ENCODE data around the gene PARD3. TPM values are rescaled to one million over a fixed set of nuclear protein-coding genes. Genes with fewer than 3 reads are reported as not detected.

The PARD3 gene
- total RNA-seq, 2 experiments from 2014 or later = 0.15 to 0.18 TPM

DNA sequence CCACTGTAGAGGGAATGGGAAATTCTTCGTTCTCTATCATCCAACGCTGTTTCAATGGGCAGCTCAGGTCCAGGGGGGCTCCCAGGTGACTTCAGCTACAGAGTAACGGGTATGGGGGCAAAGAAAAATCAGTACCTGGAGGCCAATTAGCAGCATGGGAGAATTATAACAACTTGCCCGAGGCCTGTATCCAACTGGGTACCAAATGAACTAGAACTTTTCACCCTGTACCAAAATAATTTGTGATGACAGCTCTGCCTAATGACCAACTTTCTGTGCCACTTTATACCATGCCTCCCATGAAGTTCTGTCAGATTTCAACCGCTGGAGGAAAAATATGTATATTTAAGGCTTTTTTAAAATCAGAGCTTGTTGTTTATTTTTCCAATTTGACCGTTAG lies 467.1 kb downstream of the PARD3 start:
- no peak for DNase-seq
- Mint-ChIP-seq H3K4me1 (no peaks in the 10 kb centered on the region), H3K9me3 (no peaks in the 10 kb centered on the region), H3K36me3 (ENCODE audit: low read depth) (no peaks in the 10 kb centered on the region), H3K27ac (no peak overlapping the region), H3K27me3 (no peaks in the 10 kb centered on the region), H3K4me3 (no peak overlapping the region)
- ChIA-PET POLR2A (no interaction called here), CTCF (interaction anchor here (0.5 kb wide), 1 partner anchor 226 kb away, joined by 3 read pairs; no protein-coding TSS in a partner anchor)

DNA sequence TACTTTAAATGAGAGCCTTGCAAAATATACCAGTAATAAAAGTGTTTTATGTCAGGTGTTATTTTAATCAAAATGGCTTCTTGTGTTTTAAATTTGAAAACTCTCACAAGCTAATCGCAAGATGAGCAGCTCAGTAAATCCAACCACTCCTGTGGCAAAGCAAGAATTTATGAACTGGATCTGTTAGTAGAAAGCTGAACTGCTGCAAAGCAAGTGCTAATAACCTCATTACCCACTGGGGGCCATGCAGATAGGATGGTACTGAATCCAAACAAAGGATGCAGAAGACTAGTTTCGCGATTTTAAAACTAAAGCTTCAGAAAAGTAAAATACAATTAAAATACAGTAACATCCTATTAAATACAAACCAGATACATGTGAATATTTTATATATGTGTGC lies 468.0 kb downstream of the PARD3 start:
- no peaks in the 10 kb centered on the region for H3K4me1 Mint-ChIP-seq
- no peaks in the 10 kb centered on the region for H3K9me3 Mint-ChIP-seq
- CTCF ChIA-PET = interaction anchor here (0.8 kb wide), 1 partner anchor 10 kb away, joined by 3 read pairs; no protein-coding TSS in a partner anchor
- no peak overlapping the region for H3K4me3 Mint-ChIP-seq
- H3K27ac Mint-ChIP-seq = no peak overlapping the region
- DNase-seq = no peak
- POLR2A ChIA-PET = interaction anchor here (0.7 kb wide), 1 partner anchor 9 kb away, joined by 3 read pairs; no protein-coding TSS in a partner anchor
- no peaks in the 10 kb centered on the region for H3K27me3 Mint-ChIP-seq
- no peaks in the 10 kb centered on the region for H3K36me3 Mint-ChIP-seq (ENCODE audit: low read depth)

DNA sequence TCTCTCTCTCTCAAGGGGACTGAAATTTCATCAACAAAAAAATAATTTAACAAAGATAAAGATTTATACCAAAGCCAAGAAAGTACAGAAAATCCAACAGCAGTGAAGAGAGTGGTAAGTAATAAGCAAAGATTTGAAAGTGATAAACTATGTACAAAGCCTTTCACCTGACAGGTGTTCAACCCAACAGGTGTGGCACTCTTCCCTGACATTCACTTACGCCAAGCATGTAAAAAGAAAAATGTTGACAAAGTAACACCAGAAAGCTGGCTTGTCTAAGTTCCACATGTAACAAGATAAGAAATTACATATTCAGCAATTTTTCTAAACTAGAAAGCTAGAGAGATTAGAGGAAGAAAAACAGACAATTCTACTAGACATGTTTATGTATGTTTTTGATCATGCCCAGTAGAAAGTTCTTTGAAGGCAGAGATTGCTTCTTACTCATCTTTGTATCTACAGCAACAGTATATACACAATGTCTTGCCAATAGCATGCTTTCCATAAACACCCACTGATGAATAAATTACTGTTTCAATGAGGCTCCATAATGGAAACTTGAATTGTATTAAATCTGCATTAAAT lies 468.5 kb downstream of the PARD3 start:
- H3K4me3 Mint-ChIP-seq = no peak overlapping the region
- H3K36me3 Mint-ChIP-seq (ENCODE audit: low read depth) = no peaks in the 10 kb centered on the region
- H3K27me3 Mint-ChIP-seq = no peaks in the 10 kb centered on the region
- ChIA-PET CTCF (no interaction called here), POLR2A (interaction anchor here (0.7 kb wide), 1 partner anchor 8 kb away, joined by 3 read pairs; no protein-coding TSS in a partner anchor)
- H3K27ac Mint-ChIP-seq = no peak overlapping the region
- DNase-seq = no peak
- no peaks in the 10 kb centered on the region for H3K4me1 Mint-ChIP-seq
- H3K9me3 Mint-ChIP-seq = no peaks in the 10 kb centered on the region

DNA sequence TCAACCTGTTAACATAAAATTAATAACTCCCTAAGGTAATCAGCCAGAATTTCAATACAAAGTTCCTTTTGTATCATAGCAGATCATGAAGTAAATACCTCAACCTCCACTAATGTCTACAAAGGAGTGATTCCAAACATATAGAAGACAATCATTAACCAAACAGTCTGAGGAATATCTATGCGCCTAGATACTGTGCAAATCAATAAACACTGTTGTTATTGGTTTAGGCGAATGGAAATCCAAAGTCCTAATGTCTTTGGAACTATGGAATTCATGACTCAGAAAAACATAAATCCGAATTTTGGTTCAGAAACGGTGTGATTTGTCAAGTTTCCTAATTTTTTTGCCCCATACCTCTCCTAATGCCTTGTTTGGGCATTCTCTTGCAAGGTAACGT lies 469.7 kb downstream of the PARD3 start:
- POLR2A ChIA-PET = no interaction called here
- no peaks in the 10 kb centered on the region for H3K36me3 Mint-ChIP-seq (ENCODE audit: low read depth)
- no peaks in the 10 kb centered on the region for H3K9me3 Mint-ChIP-seq
- DNase-seq = no peak
- H3K4me1 Mint-ChIP-seq = no peaks in the 10 kb centered on the region
- no peak overlapping the region for H3K4me3 Mint-ChIP-seq
- no peaks in the 10 kb centered on the region for H3K27me3 Mint-ChIP-seq
- CTCF ChIA-PET = no interaction called here
- H3K27ac Mint-ChIP-seq = no peak overlapping the region

DNA sequence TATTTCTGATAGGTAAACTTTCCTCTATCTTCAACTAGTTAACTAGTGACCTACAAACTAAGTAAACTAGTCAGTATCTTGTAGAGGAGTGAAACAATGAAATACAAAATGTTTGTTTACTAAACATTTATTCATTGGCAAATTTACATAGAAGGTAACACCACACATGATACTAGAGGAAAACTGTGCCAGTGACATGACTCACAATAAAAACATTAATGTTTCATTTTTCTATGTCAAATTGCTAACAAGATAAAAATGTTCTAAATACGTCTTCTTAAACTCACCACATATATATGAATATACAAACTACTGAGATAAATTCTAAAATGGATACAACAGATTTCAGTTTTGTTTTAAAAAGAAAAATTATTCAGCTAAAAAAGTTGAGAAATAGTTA lies 471.3 kb downstream of the PARD3 start:
- no peak for DNase-seq
- ChIA-PET CTCF (no interaction called here), POLR2A (no interaction called here)
- Mint-ChIP-seq H3K9me3 (no peaks in the 10 kb centered on the region), H3K4me3 (no peak overlapping the region), H3K4me1 (no peaks in the 10 kb centered on the region), H3K27ac (no peak overlapping the region), H3K36me3 (ENCODE audit: low read depth) (no peaks in the 10 kb centered on the region), H3K27me3 (no peaks in the 10 kb centered on the region)

DNA sequence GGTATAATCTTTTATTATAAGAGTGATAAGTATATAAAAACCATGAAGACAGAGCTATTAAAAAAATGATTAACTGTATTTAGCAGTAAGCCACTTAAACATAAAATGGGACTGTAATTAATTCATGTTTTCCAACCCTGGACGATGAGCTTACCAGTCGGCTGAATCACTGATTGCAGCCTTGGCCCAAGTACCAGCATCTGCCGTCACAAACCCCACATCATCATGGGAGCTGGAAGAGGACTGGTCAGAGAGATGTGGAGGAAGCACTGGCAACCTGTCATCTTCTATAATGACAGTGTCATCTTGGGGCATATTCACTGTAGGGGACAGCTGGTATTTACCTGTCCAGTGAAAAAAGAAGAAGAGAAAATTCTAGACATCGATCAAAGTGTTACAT lies 473.6 kb downstream of the PARD3 start:
- ChIA-PET POLR2A (no interaction called here), CTCF (no interaction called here)
- Mint-ChIP-seq H3K27ac (no peak overlapping the region), H3K4me3 (no peak overlapping the region), H3K9me3 (no peaks in the 10 kb centered on the region), H3K27me3 (no peaks in the 10 kb centered on the region), H3K4me1 (no peaks in the 10 kb centered on the region), H3K36me3 (ENCODE audit: low read depth) (no peaks in the 10 kb centered on the region)
- no peak for DNase-seq

DNA sequence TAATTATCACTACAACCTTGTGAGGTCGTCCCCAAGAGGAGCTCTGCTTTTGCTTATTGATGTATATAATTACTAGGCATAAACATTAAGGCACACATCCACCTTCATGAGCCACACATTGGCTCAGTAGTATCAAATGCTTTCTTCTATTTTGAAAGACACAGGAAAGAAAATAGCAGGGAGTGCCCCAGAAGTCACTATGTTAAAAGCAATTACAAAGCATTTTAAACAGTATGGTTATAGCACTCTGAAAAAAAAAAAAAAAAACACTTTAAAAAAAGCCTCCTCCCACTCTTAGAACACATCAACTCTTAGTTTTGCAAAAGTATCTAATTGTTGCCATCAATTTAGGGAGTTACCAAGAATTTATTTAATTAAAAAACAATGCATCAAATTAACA lies 474.2 kb downstream of the PARD3 start:
- CTCF ChIA-PET = no interaction called here
- no peaks in the 10 kb centered on the region for H3K4me1 Mint-ChIP-seq
- no peak for DNase-seq
- no peak overlapping the region for H3K27ac Mint-ChIP-seq
- no peaks in the 10 kb centered on the region for H3K9me3 Mint-ChIP-seq
- no peaks in the 10 kb centered on the region for H3K36me3 Mint-ChIP-seq (ENCODE audit: low read depth)
- POLR2A ChIA-PET = no interaction called here
- H3K27me3 Mint-ChIP-seq = no peaks in the 10 kb centered on the region
- no peak overlapping the region for H3K4me3 Mint-ChIP-seq

DNA sequence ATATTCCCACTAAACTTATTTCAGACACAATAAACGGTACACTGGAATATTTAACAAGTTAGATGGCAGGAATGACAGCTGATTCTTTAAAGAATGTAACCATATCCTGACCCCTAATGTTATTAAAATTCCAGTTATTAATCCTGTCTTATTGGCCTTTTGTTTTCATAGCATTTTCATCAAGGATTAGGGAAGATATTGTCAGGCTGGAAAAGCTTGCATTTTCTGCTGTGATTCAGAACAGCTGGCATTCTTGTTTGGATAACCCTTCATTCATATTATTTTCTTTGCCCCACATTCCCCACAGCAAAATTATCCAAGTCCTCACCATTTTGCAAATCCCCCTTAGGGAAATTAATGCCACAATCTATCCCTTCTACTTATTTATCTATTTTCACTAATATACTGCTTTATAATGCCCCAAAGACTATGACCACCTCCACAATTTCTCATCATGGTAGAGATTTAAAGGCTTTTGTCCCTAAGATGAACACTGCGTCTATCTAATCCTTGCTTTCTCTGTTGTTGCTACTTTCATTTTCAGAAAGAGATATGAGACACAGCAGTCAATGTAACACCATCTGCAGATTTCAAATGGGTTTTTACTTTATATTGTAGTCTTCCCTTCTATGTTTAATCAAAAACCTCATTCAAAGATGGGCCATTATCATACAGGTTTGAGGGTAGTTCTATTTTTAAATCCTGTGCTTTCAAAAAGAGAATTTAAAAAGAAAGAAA lies 475.1 kb downstream of the PARD3 start:
- H3K4me3 Mint-ChIP-seq = no peak overlapping the region
- no peaks in the 10 kb centered on the region for H3K36me3 Mint-ChIP-seq (ENCODE audit: low read depth)
- POLR2A ChIA-PET = no interaction called here
- CTCF ChIA-PET = no interaction called here
- DNase-seq = no peak
- no peaks in the 10 kb centered on the region for H3K27me3 Mint-ChIP-seq
- H3K4me1 Mint-ChIP-seq = no peaks in the 10 kb centered on the region
- H3K9me3 Mint-ChIP-seq = no peaks in the 10 kb centered on the region
- H3K27ac Mint-ChIP-seq = no peak overlapping the region

DNA sequence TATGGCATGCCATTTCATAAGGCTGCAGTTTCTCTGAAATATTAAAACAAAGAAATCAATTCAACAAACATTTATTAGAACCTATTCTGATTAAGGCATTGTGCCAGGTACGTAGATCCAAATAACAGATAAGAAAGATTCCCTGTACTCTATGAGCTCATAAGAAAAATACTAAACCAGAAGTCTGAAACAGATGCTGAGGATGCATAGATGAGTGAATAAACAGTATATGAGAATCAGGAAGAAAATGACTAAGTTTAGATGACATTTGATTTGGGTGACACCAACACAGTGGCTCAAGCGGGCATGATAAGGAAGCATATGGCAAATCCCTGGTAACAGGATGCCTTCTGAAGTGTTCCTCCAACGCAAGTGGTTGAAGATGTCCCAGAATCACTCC lies 477.2 kb downstream of the PARD3 start:
- no peak overlapping the region for H3K4me3 Mint-ChIP-seq
- H3K4me1 Mint-ChIP-seq = no peaks in the 10 kb centered on the region
- no peaks in the 10 kb centered on the region for H3K36me3 Mint-ChIP-seq (ENCODE audit: low read depth)
- ChIA-PET CTCF (no interaction called here), POLR2A (interaction anchor here (1.0 kb wide), 1 partner anchor 9 kb away, joined by 3 read pairs; no protein-coding TSS in a partner anchor)
- no peaks in the 10 kb centered on the region for H3K27me3 Mint-ChIP-seq
- no peak for DNase-seq
- no peaks in the 10 kb centered on the region for H3K9me3 Mint-ChIP-seq
- H3K27ac Mint-ChIP-seq = no peak overlapping the region

DNA sequence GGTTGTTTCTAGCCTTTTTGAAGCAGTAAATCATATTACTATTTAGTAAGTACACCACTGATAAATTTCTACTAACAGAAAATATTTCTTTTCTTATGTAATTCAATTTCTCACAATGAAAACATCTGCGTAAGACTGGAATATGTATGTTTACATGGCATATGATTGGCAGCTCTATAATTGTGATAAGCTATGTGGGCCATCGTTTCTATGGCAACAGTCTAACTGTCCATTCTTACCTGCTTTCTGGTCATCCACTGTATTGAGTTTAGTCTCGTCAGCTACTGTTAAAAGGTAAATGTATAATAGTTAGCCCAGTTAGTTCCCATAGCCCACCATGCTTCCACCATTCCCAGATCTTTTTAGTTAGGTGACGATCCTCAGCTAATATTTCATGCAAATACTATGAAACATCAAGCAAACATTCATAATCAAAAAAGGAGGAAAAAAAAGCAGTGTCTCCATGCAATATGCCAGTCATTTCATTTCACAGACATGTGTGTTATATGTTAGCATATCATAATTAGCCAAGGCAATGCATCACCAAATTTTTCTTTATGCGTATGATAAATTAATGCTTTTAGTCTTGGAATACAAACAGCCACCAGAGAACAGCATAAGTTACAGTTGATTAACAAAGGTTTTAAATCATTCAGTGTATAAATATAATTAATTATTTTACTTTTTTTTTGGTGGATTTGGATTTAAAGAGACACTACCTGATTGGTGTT lies 479.0 kb downstream of the PARD3 start:
- Mint-ChIP-seq H3K9me3 (no peaks in the 10 kb centered on the region), H3K27me3 (no peaks in the 10 kb centered on the region), H3K4me1 (no peaks in the 10 kb centered on the region), H3K27ac (no peak overlapping the region), H3K4me3 (no peak overlapping the region), H3K36me3 (ENCODE audit: low read depth) (no peaks in the 10 kb centered on the region)
- POLR2A ChIA-PET = no interaction called here
- CTCF ChIA-PET = no interaction called here
- no peak for DNase-seq

DNA sequence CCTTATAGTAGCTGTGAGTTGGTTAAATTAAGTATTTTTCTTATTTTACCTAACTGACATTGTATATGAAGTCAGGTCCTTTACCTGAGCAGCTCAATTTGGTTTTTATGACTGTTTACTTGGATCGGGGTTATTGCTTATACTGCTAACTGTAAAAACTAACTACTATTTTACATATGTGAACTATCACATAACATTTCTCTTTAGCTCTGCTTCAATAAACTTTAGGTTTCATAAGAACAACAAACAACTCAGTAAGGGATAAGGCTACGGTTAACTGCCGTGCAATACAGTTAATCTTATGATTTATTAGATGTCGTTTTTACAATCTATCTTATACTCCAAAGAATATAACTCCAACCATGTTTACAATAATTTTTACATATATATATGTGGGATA lies 480.2 kb downstream of the PARD3 start:
- no peaks in the 10 kb centered on the region for H3K36me3 Mint-ChIP-seq (ENCODE audit: low read depth)
- H3K9me3 Mint-ChIP-seq = no peaks in the 10 kb centered on the region
- no peak overlapping the region for H3K4me3 Mint-ChIP-seq
- H3K4me1 Mint-ChIP-seq = no peaks in the 10 kb centered on the region
- ChIA-PET POLR2A (no interaction called here), CTCF (no interaction called here)
- no peaks in the 10 kb centered on the region for H3K27me3 Mint-ChIP-seq
- DNase-seq = no peak
- no peak overlapping the region for H3K27ac Mint-ChIP-seq

DNA sequence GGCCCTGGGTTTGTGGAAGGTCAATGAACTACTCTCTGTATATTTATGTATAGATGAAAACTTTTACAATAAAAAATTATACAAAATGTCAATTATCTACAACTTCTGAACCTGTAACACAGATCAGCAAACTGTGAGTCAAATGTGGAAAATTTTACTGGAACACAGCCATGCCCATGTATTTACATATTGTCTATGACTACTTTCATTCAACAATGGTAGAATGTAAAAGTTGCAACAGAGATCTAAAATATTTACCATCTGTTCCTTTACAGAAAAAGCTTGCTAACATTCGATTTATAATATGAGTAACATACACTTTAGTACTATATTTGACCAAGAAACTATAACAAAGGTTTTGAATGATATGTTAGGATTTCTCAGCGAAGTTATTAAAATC lies 481.6 kb downstream of the PARD3 start:
- ChIA-PET POLR2A (no interaction called here), CTCF (no interaction called here)
- no peak for DNase-seq
- H3K9me3 Mint-ChIP-seq = no peaks in the 10 kb centered on the region
- H3K27me3 Mint-ChIP-seq = no peaks in the 10 kb centered on the region
- H3K36me3 Mint-ChIP-seq (ENCODE audit: low read depth) = no peaks in the 10 kb centered on the region
- no peak overlapping the region for H3K4me3 Mint-ChIP-seq
- H3K27ac Mint-ChIP-seq = no peak overlapping the region
- H3K4me1 Mint-ChIP-seq = no peaks in the 10 kb centered on the region

DNA sequence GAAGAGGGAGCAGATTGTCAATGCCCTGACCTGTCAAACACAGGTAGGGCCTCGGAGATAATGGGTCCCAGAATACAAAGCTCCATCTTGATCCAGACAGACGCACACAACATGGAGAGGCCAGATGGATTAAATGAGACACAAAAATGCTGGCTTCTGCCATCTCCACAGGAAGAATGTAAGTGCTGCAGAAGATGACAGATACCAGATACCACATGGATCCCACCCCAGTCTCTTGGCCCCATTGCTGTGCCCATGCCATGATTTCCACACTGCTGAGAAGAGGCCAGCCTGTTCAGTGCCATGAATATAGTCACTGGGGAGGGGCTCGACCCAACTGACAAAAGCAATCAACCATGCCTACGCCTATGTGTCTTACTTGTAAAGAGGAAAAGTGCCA lies 487.9 kb downstream of the PARD3 start:
- ChIA-PET POLR2A (no interaction called here), CTCF (no interaction called here)
- no peak overlapping the region for H3K4me3 Mint-ChIP-seq

DNA sequence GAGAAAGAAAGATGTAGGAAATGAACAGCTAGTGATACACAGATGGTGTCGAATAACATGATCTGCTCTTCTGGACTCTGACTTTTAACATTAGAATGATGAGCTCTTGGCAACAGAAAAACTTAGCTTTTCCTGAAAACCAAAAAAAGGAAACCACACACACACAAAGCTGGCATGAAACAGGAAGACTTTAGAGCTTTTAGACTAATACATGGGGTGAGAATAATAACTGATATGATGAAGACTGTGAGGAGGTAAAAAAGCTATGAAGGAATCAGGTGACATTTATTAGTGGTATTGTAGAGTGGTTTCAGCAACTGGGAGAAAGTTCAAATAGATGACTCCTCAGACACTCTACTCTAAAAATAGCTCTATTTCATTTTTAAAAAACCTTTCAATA lies 491.9 kb downstream of the PARD3 start:
- DNase-seq = no peak

More for the DNA sequence above, 487.9 kb downstream of the PARD3 start:
- H3K27ac Mint-ChIP-seq = no peak overlapping the region
- H3K9me3 Mint-ChIP-seq = no peaks in the 10 kb centered on the region
- no peaks in the 10 kb centered on the region for H3K4me1 Mint-ChIP-seq
- H3K36me3 Mint-ChIP-seq (ENCODE audit: low read depth) = no peaks in the 10 kb centered on the region
- DNase-seq = no peak
- H3K27me3 Mint-ChIP-seq = no peaks in the 10 kb centered on the region

More for the DNA sequence above, 491.9 kb downstream of the PARD3 start:
- no peak overlapping the region for H3K4me3 Mint-ChIP-seq
- H3K36me3 Mint-ChIP-seq (ENCODE audit: low read depth) = no peaks in the 10 kb centered on the region
- ChIA-PET POLR2A (no interaction called here), CTCF (no interaction called here)
- H3K27me3 Mint-ChIP-seq = no peaks in the 10 kb centered on the region
- H3K9me3 Mint-ChIP-seq = no peaks in the 10 kb centered on the region
- H3K27ac Mint-ChIP-seq = no peak overlapping the region
- H3K4me1 Mint-ChIP-seq = no peaks in the 10 kb centered on the region

Data from activated CD4-positive, alpha-beta memory T cell treated with anti-CD3 and anti-CD28 coated beads, Interleukin-2, amount 10 ng/mL, durations not matched to agents 7 days and 5 days (primary cell).